HG03045 (cell line): ENCODE data around the gene GPR108.
"Not testable (repeated sequence)": the region's sequence is repeated elsewhere in the genome, so short reads cannot be mapped to it uniquely, and the experiment has no call there.

Experiments used
- ATAC-seq: cut with Tn5 transposase; IDR thresholded peaks from one replicate; pipeline ENCODE4 v1.9.1; 2021; ENCODE audit warnings: mild to moderate bottlenecking, moderate library complexity; ENCODE audit not compliant: unreplicated experiment

The GPR108 gene

GRCh38 chr19:6721138-6721474, 16.3 kb downstream of the GPR108 start:
- no peak for ATAC-seq

- no peak for ATAC-seq
These were observed 16.8 kb downstream of the GPR108 start, which contains the start of gene C3 for GRCh38 chr19:6720369-6721137. TSS of gene C3 (minus strand) at chr19:6720650. CDS start at chr19:6720589, 61 bp downstream.

- no peak for ATAC-seq
These were observed 17.4 kb downstream of the GPR108 start for GRCh38 chr19:6719992-6720368.

GRCh38 chr19:6719540-6719861, 17.9 kb downstream of the GPR108 start:
- no peak for ATAC-seq

- ATAC-seq, result no peak
These were observed 18.4 kb downstream of the GPR108 start for GRCh38 chr19:6718741-6719539.

- ATAC-seq, result no peak
These were observed 19.2 kb downstream of the GPR108 start for GRCh38 chr19:6718111-6718740.

- no peak for ATAC-seq
These were observed 19.9 kb downstream of the GPR108 start for GRCh38 chr19:6717441-6717971.

- no peak for ATAC-seq
These were observed 20.3 kb downstream of the GPR108 start for GRCh38 chr19:6717036-6717435.

GRCh38 chr19:6716610-6716970, 20.8 kb downstream of the GPR108 start:
- ATAC-seq, result no peak

GRCh38 chr19:6714749-6715555, 22.4 kb downstream of the GPR108 start:
- ATAC-seq, result no peak

GRCh38 chr19:6713773-6714692, 23.3 kb downstream of the GPR108 start:
- no peak for ATAC-seq

- no peak for ATAC-seq
These were observed 24.4 kb downstream of the GPR108 start for GRCh38 chr19:6712692-6713670.

GRCh38 chr19:6712231-6712630, 25.1 kb downstream of the GPR108 start:
- ATAC-seq, result no peak

GRCh38 chr19:6711605-6712004, 25.8 kb downstream of the GPR108 start:
- no peak for ATAC-seq

GRCh38 chr19:6711078-6711361, 26.4 kb downstream of the GPR108 start:
- no peak for ATAC-seq

GRCh38 chr19:6710273-6711077, 26.9 kb downstream of the GPR108 start:
- ATAC-seq, result no peak

GRCh38 chr19:6709549-6709948, 27.8 kb downstream of the GPR108 start:
- no peak for ATAC-seq

GRCh38 chr19:6708913-6709312, 28.5 kb downstream of the GPR108 start:
- ATAC-seq, result not testable (repeated sequence)
